AG09319 (cell line): ENCODE measurements around the gene ZNF638.

ENCODE experiments used
- DNase-seq: peaks from one replicate; pipeline ENCODE4 v3.0.0-alpha.2; 2010; ENCODE audit warnings: low read depth; ENCODE audit errors: extremely low read depth
- TF ChIP-seq, protein P1 (sequence below): IDR thresholded peaks from 2 replicates; pipeline ENCODE4 v1.5.1; 2011; ENCODE audit warnings: low read depth, mild to moderate bottlenecking, inconsistent platforms, low read length, moderate library complexity

ZNF638 gene

DNA sequence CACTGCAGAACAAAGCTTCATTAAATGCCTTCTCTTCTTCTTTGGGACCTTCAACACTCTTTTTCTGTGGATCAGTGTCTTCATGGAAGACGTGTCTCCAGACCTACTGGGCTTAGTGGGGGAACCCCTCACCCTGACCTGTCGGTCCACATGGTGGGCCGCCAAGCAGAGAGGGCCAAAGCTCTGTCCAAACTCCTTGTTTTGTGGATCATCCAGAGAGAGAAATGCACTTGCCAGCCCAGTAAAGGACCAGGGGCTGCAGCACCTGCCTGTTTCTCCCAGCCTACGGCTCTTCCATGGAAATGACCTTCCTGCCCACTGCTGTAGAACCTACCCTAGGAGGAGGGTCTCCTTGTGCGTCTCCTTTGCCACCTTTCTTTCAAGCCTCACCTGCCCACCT lies 147.7 kb downstream of the ZNF638 start:
- DNase-seq, result no peak

GRCh38 chr2:71481111-71481510 lies 149.5 kb downstream of the ZNF638 start:
- TF ChIP-seq, protein P1, sequence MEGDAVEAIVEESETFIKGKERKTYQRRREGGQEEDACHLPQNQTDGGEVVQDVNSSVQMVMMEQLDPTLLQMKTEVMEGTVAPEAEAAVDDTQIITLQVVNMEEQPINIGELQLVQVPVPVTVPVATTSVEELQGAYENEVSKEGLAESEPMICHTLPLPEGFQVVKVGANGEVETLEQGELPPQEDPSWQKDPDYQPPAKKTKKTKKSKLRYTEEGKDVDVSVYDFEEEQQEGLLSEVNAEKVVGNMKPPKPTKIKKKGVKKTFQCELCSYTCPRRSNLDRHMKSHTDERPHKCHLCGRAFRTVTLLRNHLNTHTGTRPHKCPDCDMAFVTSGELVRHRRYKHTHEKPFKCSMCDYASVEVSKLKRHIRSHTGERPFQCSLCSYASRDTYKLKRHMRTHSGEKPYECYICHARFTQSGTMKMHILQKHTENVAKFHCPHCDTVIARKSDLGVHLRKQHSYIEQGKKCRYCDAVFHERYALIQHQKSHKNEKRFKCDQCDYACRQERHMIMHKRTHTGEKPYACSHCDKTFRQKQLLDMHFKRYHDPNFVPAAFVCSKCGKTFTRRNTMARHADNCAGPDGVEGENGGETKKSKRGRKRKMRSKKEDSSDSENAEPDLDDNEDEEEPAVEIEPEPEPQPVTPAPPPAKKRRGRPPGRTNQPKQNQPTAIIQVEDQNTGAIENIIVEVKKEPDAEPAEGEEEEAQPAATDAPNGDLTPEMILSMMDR, result no peak
- no peak for DNase-seq

More for the DNA sequence above, 147.7 kb downstream of the ZNF638 start:
- TF ChIP-seq, protein P1, result no peak

- no peak for DNase-seq
- TF ChIP-seq, protein P1, result no peak
Measured at GRCh38 chr2:71482055-71482454, 150.5 kb downstream of the ZNF638 start.

DNA sequence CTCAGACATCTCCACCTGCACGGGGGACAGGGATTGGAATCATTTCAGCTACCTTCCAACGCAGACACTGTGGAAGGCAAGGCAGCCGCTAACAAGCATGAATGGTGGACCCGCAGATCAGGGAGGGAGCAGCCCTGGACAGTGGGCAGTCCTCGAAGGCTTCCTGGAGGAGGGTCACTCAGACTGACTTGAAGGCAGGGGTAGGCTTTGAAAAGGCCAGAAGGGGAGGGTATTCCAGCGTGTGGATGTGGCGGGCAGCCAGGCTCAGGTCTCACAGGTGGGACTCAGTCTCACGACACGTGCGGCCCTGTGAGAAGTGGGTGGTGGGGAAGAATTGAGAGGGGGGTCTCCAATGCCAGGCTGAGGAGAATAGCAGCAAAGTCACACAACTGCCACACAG lies 151.7 kb downstream of the ZNF638 start:
- DNase-seq, result no peak
- TF ChIP-seq, protein P1, result no peak

DNA sequence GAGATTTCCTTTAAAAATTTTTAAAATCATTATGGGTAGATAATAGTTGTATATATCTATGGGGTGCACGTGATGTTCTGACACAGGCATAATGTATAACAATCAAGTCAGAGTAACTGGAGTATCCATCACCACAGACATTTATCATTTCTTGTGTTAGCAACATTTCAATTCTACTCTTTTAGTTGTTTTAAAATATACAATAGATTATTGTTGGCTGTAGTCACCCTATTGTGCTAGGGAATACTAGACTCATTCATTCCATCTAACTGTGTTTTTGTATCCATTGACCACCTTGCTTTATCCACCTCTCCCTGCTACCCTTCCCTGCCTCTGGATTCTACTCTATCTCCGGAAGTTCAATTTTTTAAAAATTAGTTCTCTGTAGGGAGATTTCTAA lies 152.8 kb downstream of the ZNF638 start:
- no peak for DNase-seq
- TF ChIP-seq, protein P1, result no peak
